GM19328 (cell line): ENCODE measurements around the gene COL4A2.
"Not testable (repeated sequence)": the region's sequence is repeated elsewhere in the genome, so short reads cannot be mapped to it uniquely, and the experiment has no call there.

Source experiments
- ATAC-seq: cut with Tn5 transposase; IDR thresholded peaks from one replicate; pipeline ENCODE4 v1.9.1; 2021; ENCODE audit warnings: mild to moderate bottlenecking, moderate library complexity; ENCODE audit not compliant: unreplicated experiment

Gene COL4A2

GRCh38 chr13:110319774-110320509, 12.9 kb downstream of the COL4A2 start:
- ATAC-seq, result no peak

- no peak for ATAC-seq
Measured at GRCh38 chr13:110320645-110321044, 13.6 kb downstream of the COL4A2 start.

GRCh38 chr13:110321573-110321972, 14.5 kb downstream of the COL4A2 start:
- not testable (repeated sequence) for ATAC-seq

GRCh38 chr13:110322126-110322827, 15.2 kb downstream of the COL4A2 start:
- no peak for ATAC-seq

- no peak for ATAC-seq
Measured at GRCh38 chr13:110322828-110323171, 15.7 kb downstream of the COL4A2 start.

- no peak for ATAC-seq
Measured at GRCh38 chr13:110323172-110323891, 16.2 kb downstream of the COL4A2 start.

GRCh38 chr13:110324026-110324749, 17.1 kb downstream of the COL4A2 start:
- ATAC-seq, result no peak

DNA sequence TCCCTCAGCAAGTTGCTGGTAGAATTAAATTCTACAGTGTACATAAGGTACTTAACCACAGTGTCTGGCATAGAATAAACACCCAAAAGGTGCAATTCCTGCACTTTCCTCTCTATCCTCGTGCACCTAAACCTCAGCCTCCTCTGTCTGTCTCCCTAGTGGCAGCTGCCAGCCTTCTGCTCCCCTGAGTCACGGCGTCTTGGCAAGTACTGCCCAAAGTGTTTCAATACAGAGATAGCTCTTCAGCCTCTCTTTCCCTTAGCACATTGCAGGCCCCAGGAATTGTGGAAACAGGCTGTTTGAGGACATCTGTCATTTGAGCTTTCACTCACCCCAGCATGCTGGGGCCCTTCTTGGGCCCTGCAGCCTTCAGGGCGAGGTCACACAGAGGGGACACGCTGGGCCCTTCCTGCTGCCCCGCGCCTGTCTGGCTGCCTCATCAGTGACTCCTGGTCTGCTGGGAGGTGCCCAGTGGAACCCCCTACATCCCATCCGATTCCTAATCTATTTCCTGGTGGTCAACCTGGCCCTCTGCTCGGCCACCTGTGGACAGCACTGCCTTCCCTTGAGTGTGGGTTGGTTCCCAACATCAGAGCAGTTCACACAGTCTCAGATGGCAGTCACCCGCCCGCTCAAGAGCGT, 19.3 kb downstream of the COL4A2 start:
- ATAC-seq, result no peak

GRCh38 chr13:110327051-110327721, 20.1 kb downstream of the COL4A2 start:
- ATAC-seq, result no peak

DNA sequence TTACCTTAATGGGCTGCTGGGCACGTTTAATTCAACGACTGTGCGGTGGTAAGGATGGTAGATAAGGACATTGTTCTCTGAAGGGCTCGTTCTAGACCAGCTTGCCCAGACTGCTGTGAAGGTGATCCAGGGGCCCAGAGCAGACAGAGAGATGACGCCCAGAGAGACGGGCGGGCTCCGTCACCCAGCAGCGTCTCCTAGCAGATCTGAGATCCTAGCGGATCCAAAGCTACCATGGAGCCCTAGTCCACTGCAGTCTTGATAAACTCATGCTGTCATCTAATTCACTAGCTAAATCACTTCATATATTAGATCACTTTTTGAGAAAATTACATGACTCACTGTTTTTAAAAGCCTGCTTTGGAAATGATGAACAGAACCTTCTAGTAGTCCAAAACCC, 21.5 kb downstream of the COL4A2 start:
- ATAC-seq, result no peak

GRCh38 chr13:110329258-110329657, 22.2 kb downstream of the COL4A2 start:
- ATAC-seq, result no peak

DNA sequence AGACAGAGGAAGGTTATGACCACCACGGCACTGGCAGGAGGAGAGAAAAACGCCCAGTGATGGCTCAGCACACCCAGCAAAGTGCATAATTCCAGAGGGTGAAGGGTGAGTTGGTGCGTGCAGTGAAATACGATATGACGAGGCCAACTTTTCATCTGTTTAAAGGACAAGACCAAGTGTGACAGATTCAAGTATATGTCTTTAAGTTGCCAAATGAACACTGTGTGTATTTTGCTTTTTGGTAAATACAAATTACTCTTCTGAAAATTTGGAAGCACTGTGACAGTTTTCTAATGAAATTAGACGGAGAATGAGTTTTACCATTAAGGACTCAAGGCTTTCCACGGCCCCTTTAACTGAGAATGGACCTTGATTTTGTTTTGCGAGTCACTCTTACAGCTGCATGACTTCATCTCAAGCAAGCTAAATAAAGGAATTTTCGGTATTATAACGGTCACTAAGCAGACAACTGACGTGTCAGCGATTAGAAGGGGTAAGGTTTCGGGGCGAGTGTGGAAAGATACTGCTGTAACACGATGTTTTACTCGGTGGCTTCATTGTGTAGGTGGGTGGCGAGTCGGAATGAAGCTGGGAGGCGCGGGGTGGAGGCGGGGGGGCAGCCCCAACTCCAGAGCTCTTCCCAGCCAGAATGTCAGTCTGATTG, 22.8 kb downstream of the COL4A2 start:
- ATAC-seq, result no peak

- ATAC-seq, result no peak
Measured at GRCh38 chr13:110330491-110331011, 23.5 kb downstream of the COL4A2 start.

- no peak for ATAC-seq
Measured at GRCh38 chr13:110331362-110331761, 24.3 kb downstream of the COL4A2 start.

GRCh38 chr13:110332750-110333149, 25.7 kb downstream of the COL4A2 start:
- no peak for ATAC-seq

DNA sequence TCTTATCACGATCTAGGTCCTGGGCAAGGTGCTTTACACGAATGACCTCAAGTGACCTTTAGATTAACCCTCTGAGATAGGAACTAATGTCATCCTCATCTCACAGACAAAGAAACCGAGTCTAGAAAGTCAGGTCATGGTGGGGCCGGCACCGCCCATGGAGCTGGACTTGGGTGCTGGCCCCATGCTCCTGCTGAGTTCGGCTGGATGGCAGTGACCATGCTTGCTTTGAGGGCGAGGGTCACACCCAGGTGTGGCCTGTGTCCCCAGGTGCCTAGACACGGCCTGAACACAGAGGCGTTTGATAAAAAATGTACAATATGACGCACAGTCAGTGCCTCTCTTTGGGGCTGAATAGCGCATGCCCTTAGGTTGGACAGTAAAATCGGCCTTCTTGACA, 26.8 kb downstream of the COL4A2 start:
- no peak for ATAC-seq

DNA sequence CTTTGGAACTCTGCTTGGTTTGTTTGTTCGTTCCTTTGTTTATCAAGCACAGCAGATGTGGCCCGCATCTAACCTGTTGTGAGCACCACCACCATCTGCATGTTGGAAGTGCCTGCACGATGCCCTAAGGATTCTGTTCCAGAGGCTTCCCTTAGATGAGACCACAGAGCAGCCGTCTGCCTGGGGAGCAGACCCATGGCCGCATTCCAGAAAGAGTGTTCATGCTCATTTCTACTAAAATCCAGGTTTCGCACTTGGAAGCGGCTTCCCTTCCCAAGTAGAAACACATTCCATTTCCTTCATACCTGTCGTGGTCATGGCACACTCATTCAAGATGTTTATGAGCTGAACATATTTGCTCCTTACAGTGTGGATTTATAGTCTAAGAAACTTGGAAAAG, 27.2 kb downstream of the COL4A2 start:
- no peak for ATAC-seq

GRCh38 chr13:110334841-110335490, 27.9 kb downstream of the COL4A2 start:
- ATAC-seq, result no peak

DNA sequence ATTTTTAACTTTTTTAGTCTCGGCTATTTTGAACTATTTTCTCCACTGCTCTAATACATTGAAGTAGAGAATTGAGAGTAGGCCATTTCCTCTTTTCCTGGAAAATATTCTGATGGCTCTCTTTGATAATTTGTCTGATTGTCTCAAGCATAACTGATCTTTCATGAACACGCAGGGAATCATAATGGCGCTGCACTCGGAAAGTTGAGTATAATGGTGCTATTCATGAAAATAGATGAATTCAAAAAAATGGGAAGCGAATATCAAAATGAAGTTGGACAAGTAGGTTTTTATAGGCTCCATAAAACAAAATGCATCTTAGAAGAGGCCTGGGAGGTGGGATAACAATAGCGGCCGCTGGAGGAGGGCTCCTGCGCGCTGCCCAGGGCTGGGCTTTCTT, 29.0 kb downstream of the COL4A2 start:
- ATAC-seq, result no peak
